Fibroblast of skin of right biceps (primary cell): ENCODE results near the gene ERVMER34-1.

Source experiments
- DNase-seq: peaks from one replicate; pipeline ENCODE4 v3.0.0-alpha.2; 2013

Gene ERVMER34-1

GRCh38 chr4:52750819-52751486 is at the start of gene ERVMER34-1:
Gene ERVMER34-1 (minus strand): TSS chr4:52751425. CDS start chr4:52745520, 5,905 bp downstream.
- DNase-seq, result peak; percentile 27

DNA sequence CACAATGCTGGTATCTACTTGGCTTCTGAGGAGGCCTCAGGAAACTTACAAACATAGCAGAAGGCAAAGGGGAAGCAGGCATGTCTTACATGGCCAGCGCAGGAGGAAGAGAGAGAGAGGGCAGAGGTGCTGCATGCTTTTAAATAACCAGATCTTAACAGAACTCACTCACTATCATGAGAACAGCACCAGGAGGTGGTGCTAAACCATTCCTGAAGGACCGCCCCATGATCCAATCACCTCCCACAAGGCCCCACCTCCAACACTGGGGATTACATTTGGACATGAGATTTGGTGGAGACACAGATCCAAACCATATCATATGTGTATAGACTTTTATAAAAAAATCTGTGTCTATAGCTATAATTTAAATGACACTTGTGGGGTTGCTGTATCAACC is 48.6 kb upstream of the ERVMER34-1 start:
- DNase-seq, result no peak

GRCh38 chr4:52795533-52795932 is 44.3 kb upstream of the ERVMER34-1 start:
- no peak for DNase-seq

GRCh38 chr4:52791936-52792335 is 40.7 kb upstream of the ERVMER34-1 start:
- DNase-seq, result no peak

DNA sequence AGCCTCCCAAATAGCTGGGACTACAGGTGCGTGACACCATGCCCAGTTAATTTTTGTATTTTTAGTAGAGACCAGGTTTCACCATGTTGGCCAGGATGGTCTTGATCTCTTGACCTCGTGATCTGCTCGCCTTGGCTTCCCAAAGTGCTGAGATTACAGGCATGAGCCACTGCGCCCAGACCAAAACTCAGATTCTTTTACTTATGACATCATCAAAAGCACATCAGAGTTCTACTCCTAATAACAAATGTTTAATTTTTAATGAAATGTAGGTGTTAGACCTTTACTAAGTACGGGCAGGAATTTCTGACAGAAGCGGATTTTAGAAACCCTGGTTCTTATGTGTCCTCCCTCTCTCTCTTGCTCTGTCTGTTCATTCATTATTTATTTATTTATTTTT is 38.5 kb upstream of the ERVMER34-1 start:
- DNase-seq, result no peak

GRCh38 chr4:52788806-52789205 is 37.6 kb upstream of the ERVMER34-1 start:
- DNase-seq, result peak; percentile 11

DNA sequence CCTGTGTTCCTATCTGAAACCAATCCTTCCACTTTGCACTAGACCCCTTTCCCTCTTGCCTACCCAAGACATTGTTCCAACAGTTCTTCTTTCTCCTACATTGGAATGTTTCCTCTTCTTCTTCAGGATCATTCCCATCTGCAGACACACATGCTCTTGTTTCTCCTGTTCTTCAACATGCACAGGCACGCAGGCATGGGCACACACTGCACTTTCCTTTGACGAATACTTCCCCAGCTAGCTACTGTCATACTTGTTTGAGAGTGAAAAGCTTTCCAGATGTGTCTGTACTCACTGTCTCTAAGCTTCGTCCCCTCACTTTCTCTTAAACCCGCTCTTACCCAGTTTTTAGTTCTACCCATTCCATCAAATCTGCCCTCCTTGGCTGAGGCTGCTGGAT is 31.8 kb upstream of the ERVMER34-1 start:
- no peak for DNase-seq

DNA sequence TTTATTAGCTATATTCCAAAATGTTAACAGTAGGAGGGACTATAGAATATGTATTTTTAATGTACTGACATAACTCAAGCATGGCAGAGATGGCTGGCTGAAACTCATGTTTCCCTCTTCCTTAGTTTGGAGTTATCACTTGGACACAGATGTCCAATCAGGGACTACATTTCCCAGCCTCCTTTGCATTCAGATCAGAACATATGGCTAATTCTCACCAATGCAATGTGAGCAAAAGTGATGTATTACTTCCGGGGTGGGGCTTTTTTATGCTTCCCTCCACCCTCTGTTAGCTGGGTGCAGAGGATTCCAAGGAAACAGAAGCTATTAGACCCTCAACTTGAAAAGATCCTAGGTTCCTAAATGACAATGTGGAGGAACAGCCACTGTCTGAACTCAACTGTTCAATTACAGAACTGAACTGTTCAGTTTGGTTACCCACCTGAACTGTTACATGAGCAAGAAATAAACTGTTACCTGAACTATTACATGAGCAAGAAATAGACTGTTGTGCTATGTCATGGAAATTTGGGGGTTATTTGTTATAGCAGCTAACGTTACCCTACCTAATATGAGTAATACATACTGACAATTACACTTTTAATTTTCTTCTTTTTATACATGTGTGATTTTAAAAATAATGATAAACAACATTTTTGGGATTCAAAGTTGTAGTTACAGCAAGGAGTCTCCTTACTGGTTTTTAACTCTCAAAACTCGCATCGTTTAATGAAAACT is 29.6 kb upstream of the ERVMER34-1 start:
- no peak for DNase-seq

GRCh38 chr4:52780206-52780605 is 29.0 kb upstream of the ERVMER34-1 start:
- peak; percentile 12 for DNase-seq

GRCh38 chr4:52760256-52760655 is 9.0 kb upstream of the ERVMER34-1 start:
- DNase-seq, result no peak

- no peak for DNase-seq
Observed at GRCh38 chr4:52755426-52755825, 4.2 kb upstream of the ERVMER34-1 start.

- no peak for DNase-seq
Observed at GRCh38 chr4:52752936-52753335, 1.7 kb upstream of the ERVMER34-1 start.

- DNase-seq, result peak; percentile 14
Observed at GRCh38 chr4:52751487-52751911, 274 bp upstream of the ERVMER34-1 start.

DNA sequence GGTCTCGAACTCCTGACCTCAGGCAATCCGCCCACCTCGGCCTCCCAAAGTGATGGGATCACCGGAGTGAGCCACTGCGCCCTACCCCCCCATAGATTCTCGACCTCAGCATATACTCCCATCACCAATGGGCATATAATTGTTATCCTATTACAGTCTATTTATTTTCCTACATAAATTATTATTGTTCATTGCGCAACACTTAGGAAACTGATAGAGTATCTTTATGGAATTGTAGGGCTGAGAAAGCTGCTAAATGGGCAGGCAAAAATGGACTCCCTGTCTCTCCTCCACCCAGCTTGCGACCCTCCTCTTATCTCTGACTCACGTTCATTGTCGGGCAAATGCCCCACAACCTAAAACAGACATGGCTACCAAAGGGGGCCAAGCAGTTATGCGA is 1.0 kb downstream of the ERVMER34-1 start:
- DNase-seq, result no peak

DNA sequence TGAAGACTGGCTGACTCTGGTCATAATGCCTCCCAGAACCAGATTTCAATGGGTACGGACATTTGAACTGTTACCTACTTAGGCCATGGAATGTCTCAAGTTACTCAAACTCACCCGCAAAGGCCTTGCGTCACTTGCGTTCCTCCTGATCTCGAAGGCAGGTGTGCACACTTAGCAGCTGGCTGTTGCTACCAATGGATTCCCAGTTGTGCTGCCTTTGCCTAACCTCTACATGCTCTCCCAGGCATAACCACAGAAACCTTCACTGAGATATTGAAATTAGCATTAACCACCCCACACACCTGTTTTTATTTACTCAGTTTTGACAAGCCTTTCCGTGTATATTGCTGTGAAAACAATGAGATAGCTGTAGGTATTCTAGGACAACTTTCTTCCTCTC is 2.8 kb downstream of the ERVMER34-1 start:
- DNase-seq, result no peak

DNA sequence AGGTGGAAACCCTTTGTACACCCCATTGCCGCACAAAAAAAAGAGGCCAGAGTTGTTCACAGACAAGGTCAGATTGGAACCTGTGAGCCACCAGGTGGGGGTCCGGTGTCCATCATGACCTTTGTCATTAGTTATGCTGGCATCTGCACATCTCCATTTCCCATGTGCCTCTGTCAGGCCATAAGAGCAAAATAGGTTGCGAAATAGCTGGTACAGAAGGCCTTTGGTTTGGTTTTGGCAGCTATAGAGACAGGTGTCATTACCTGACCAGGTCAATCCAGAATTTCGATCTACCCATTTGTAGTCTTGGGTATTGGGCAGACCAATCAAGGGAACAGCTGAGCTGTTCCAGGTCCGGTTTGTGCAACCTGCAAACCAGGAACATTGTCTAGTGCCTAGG is 6.6 kb downstream of the ERVMER34-1 start:
- no peak for DNase-seq

DNA sequence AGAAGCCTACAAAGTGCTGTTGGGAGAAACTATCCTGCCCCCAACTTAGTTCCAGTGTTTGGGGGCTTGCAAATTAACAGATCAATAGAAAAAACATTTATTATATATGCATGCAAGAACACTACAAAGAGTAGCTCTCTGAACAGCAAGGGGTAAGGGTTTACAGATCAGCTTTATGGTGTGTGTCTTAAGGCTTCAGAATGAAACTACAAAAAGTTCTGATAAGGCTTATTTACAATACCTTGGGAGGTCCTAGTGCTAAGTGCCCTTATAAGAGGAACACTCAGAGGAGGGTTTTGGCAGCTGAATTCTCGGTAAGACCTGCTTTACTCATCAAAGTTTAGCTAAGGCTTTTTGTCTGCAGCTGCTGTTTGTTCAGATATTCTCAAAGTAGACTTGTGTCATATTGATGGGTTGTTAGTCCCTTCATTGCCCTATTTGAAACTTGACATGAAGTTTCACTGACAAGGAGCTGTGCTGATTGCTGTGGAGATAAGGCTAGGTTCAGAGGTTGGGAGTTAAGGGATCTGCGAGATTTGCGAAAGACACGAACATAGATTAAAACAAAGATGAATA is 7.7 kb downstream of the ERVMER34-1 start:
- DNase-seq, result no peak

GRCh38 chr4:52729586-52729985 is 21.6 kb downstream of the ERVMER34-1 start:
- no peak for DNase-seq

- DNase-seq, result no peak
Observed at GRCh38 chr4:52728691-52729240, 22.5 kb downstream of the ERVMER34-1 start.

DNA sequence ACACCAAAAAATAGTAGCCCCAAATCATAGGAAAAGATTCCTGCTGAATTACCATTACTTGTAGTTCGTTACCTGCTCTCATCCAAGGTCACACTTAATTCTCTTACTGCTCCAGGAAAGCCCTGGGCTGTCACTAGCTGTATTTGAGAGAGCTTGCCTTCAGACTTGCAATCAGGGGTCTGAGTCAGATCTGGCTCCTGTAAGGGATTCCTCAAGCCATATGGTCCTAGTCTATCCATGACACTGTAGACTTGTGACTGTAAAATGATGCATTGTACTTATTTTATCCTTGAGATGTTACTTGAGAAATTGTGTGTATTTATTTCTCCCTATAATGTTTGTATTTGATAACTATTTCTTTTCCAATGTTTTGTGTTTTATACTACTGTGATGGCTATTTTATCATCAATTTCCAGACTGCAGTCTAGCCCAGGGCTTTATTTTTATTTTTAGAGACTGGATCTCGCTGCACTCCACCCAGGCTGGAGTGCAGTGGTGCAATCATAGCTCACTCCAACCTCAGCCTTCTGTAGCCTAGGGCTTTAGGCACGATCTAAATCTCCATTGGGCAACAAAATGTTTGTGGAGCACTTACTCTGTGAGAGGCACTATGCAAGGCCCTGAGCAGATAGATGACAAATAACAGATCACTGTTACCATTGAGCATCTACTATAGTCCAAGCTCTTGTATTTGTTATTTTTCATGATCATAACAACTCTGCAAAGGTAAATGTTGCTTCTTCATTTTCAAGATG is 24.2 kb downstream of the ERVMER34-1 start:
- DNase-seq, result no peak

GRCh38 chr4:52721968-52722815 is 29.0 kb downstream of the ERVMER34-1 start:
- DNase-seq, result peak; percentile 98

- DNase-seq, result peak; percentile 38
Observed at GRCh38 chr4:52718123-52718522, 33.1 kb downstream of the ERVMER34-1 start.
